Endothelial cell of umbilical vein (primary cell): ENCODE results near the gene ZFR2. TPM values are rescaled to one million over a fixed set of nuclear protein-coding genes. Genes with fewer than 3 reads are reported as not detected.

Experiments
- BruUV-seq: library from RNA; stranded (reverse); fragments of 400-500 nt; replicated peaks from 2 replicates; lab custom pipeline; 2021; lab: Mats Ljungman, UMichigan
- CTCF ChIA-PET: fragments of 300-600, 350-600 bp; sonication (Branson Sonifier 250); formaldehyde crosslinking; loops from one replicate; lab custom pipeline; 2021; ENCODE audit warnings: antibody characterized with exemption, inconsistent platforms; lab: Charles Lee
- POLR2A ChIA-PET: fragments of 300-600, 350-600 bp; sonication (Branson Sonifier 250); formaldehyde crosslinking; loops from one replicate; lab custom pipeline; 2021; ENCODE audit warnings: antibody characterized with exemption, inconsistent platforms; lab: Charles Lee
- DNase-seq: peaks from one replicate; pipeline ENCODE4 v3.0.0-alpha.2; 2011; ENCODE audit warnings: low read depth, low spot score
- FAIRE-seq: peaks from 2 replicates; lab custom pipeline; 2011; peaks lifted over from hg19 to GRCh38; lab: Jason Lieb, UNC
- H2AFZ ChIP-seq: 2 replicates; pipeline ENCODE4 v1.6.0; 2012; ENCODE audit warnings: low read depth, low read length, control low read depth, inconsistent platforms
- H3K27ac ChIP-seq: 2 replicates; pipeline ENCODE4 v1.5.1; 2011; ENCODE audit warnings: low read depth, mild to moderate bottlenecking, control low read depth, low read length, moderate library complexity; ENCODE audit not compliant: insufficient read depth
- H3K27me3 ChIP-seq, 2 experiments: 2 replicates each; pipeline versions ENCODE4 v1.6.0 to v1.6.1; 2011; ENCODE audit warnings: low read length in 2 of 2, mixed read lengths in 1 of 2; ENCODE audit not compliant: control insufficient read depth in 2 of 2, insufficient read depth in 2 of 2
- H3K36me3 ChIP-seq, 2 experiments: 2 replicates in 1 of 2; 3 replicates in 1 of 2; pipeline ENCODE4 v1.5.1; 2011; ENCODE audit warnings: low read length in 2 of 2, mild to moderate bottlenecking in 1 of 2, moderate library complexity in 1 of 2; ENCODE audit not compliant: control insufficient read depth in 2 of 2, insufficient read depth in 2 of 2; ENCODE audit errors: extremely low read depth in 1 of 2
- H3K4me1 ChIP-seq: 3 replicates; pipeline ENCODE4 v1.5.1; 2011; ENCODE audit warnings: mild to moderate bottlenecking, low read length; ENCODE audit not compliant: control insufficient read depth, insufficient read depth; ENCODE audit errors: extremely low read depth
- H3K4me2 ChIP-seq: 2 replicates; pipeline ENCODE4 v1.6.1; 2011; ENCODE audit warnings: low read length, control low read depth, mixed read lengths; ENCODE audit not compliant: insufficient read depth
- H3K4me3 ChIP-seq, 3 experiments: fragments of 200-600 bp in 1 of 3; sonication (generic), shearing (Covaris generic) in 1 of 3; replicated peaks in 1 of 3; 2 replicates each; pipeline ENCODE4 v1.5.1; 2011 to 2016; ENCODE audit warnings: control low read depth in 3 of 3, low read length in 3 of 3, mild to moderate bottlenecking in 2 of 3, inconsistent platforms in 1 of 3, low read depth in 1 of 3, moderate library complexity in 1 of 3; ENCODE audit not compliant: insufficient read depth in 1 of 3
- H3K79me2 ChIP-seq: 2 replicates; pipeline ENCODE4 v1.6.0; 2012; ENCODE audit warnings: low read length, inconsistent platforms; ENCODE audit not compliant: control insufficient read depth, insufficient read depth
- H3K9ac ChIP-seq: replicated peaks from 2 replicates; pipeline ENCODE3; 2011; ENCODE audit warnings: low read length, control low read depth; ENCODE audit not compliant: insufficient read depth; ENCODE audit errors: extremely low read depth
- H3K9me1 ChIP-seq: replicated peaks from 3 replicates; pipeline ENCODE4 v1.6.0; 2011; ENCODE audit warnings: mild to moderate bottlenecking, low read length; ENCODE audit not compliant: control insufficient read depth, insufficient read depth; ENCODE audit errors: extremely low read depth
- H3K9me3 ChIP-seq: replicated peaks from 2 replicates; pipeline ENCODE4 v1.5.1; 2012; ENCODE audit warnings: low read length, inconsistent platforms; ENCODE audit not compliant: control insufficient read depth, insufficient read depth
- H4K20me1 ChIP-seq: replicated peaks from 2 replicates; pipeline ENCODE3; 2011; ENCODE audit warnings: mild to moderate bottlenecking, low read length; ENCODE audit not compliant: control insufficient read depth, insufficient read depth; ENCODE audit errors: extremely low read depth
- CTCF ChIP-seq, 2 donors: IDR thresholded peaks; 1 replicate in 1 of 2; 2 replicates in 1 of 2; pipeline ENCODE4 v1.5.1; 2011; ENCODE audit warnings: low read length in 2 of 2, mild to moderate bottlenecking in 2 of 2, moderate library complexity in 2 of 2, control low read depth in 1 of 2, inconsistent platforms in 1 of 2, low read depth in 1 of 2; ENCODE audit not compliant: insufficient read depth in 1 of 2; ENCODE audit errors: extremely low read depth in 1 of 2
- EZH2 ChIP-seq: IDR thresholded peaks from 2 replicates; pipeline ENCODE4 v1.6.1; 2012; ENCODE audit warnings: borderline replicate concordance, low read depth, mild to moderate bottlenecking, moderate library complexity, low read length, inconsistent platforms; ENCODE audit not compliant: severe bottlenecking
- FOS ChIP-seq: IDR thresholded peaks from 2 replicates; pipeline ENCODE4 v1.6.1; 2011; ENCODE audit warnings: mild to moderate bottlenecking, low read length, moderate library complexity, borderline replicate concordance; ENCODE audit not compliant: insufficient read depth
- GATA2 ChIP-seq: IDR thresholded peaks from 2 replicates; pipeline ENCODE4 v1.7.0; 2011; ENCODE audit warnings: low read depth, mild to moderate bottlenecking, moderate library complexity, mixed read lengths, low read length; ENCODE audit not compliant: insufficient read length, insufficient read depth
- JUN ChIP-seq: IDR thresholded peaks from 2 replicates; pipeline ENCODE4 v1.6.1; 2011; ENCODE audit warnings: borderline replicate concordance, low read depth; ENCODE audit not compliant: insufficient read length, insufficient read depth
- MAX ChIP-seq: IDR thresholded peaks from 2 replicates; pipeline ENCODE4 v1.6.1; 2011; ENCODE audit not compliant: insufficient read depth, insufficient read length
- MYC ChIP-seq: IDR thresholded peaks from one replicate; pipeline ENCODE4 v1.6.1; 2011; ENCODE audit warnings: mild to moderate bottlenecking, low read depth, low read length
- POLR2A ChIP-seq: IDR thresholded peaks from 2 replicates; pipeline ENCODE4 v1.6.1; 2012; ENCODE audit warnings: low read depth, mild to moderate bottlenecking, control low read depth, low read length
- POLR2AphosphoS5 ChIP-seq: IDR thresholded peaks from 2 replicates; pipeline ENCODE4 v1.6.1; 2012; ENCODE audit warnings: low read depth, mild to moderate bottlenecking, control low read depth, low read length, moderate library complexity; ENCODE audit not compliant: insufficient read depth
- dilution Hi-C: fragments of 300-500 bp; cut with MboI; formaldehyde crosslinking; loops from one replicate; pipeline ENCODE4 v1.15.0; 2019; ENCODE audit warnings: low sequenced_read_pairs; ENCODE audit not compliant: extremely low pct_ligation_motif_present
- intact Hi-C: fragments of 100-400 bp; cut with micrococcal nuclease; formaldehyde crosslinking; loops from one replicate; pipeline ENCODE4 v1.10.0; 2022
- polyA plus RNA-seq, 4 experiments: library from polyadenylated mRNA; depleted of rRNA in 3 of 4; stranded (reverse) in 3 of 4; unstranded in 1 of 4; fragments of >200 nt; gene quantifications; 2 replicates each; pipeline versions ENCODE4 v1.2.1 to v1.2.3, GENCODE V29; 2011 to 2012; ENCODE audit warnings: missing spikeins in 1 of 4
- total RNA-seq: library from RNA; stranded (reverse); gene quantifications from 2 replicates; pipeline ENCODE4 v1.2.3, GENCODE V29; 2021

ZFR2 gene
- total and polyA plus RNA-seq, 2 donors (not counting 3 experiments of a cell fraction or from before 2014, with no cell fraction given), result not detected

- ChIA-PET POLR2A (no interaction called here), CTCF (no interaction called here)
- DNase-seq (no peak), FAIRE-seq (no peak)
- H4K20me1 ChIP-seq, result no peaks in the 10 kb centered on the region
- no peaks in the 10 kb centered on the region for H3K9me1 ChIP-seq
- H3K27me3 ChIP-seq, result no peaks in the 10 kb centered on the region
- no peaks in the 10 kb centered on the region for H3K4me1 ChIP-seq
- dilution Hi-C loops, result no loop called here
- BruUV-seq, result no TSS peak
- H3K27ac ChIP-seq, result no peak overlapping the region
- TF ChIP-seq POLR2A (no peak), CTCF (IDR thresholded peaks at IDR 0.05; ENCODE audit: extremely low read depth in 1 of 2, insufficient read depth in 1 of 2, low read depth in 1 of 2, low read length in 2 of 2) (no peak), FOS (no peak), JUN (no peak), GATA2 (no peak), MYC (no peak), EZH2 (no peak), POLR2AphosphoS5 (no peak), MAX (no peak)
- H3K36me3 ChIP-seq, result no peaks in the 10 kb centered on the region
- intact Hi-C loops, result no loop called here
- H3K9ac ChIP-seq, result no peak overlapping the region
- no peak overlapping the region for H3K4me2 ChIP-seq
- H3K79me2 ChIP-seq, result no peaks in the 10 kb centered on the region
- H2AFZ ChIP-seq, result no peak overlapping the region
- no peak overlapping the region for H3K4me3 ChIP-seq
- H3K9me3 ChIP-seq, result no peaks in the 10 kb centered on the region
Measured at GRCh38 chr19:3850320-3850972, 18.4 kb downstream of the ZFR2 start.
